Gastrocnemius medialis (tissue), 4 donors: ENCODE data around the gene TRAPPC14. TPM values are rescaled to one million over a fixed set of nuclear protein-coding genes. Genes with fewer than 3 reads are reported as not detected.
A peak's percentile ranks its signal among the peaks of the same experiment; 100 is the strongest.

ENCODE experiments used
- ATAC-seq, 2 donors: fragments of 150-250 bp; one replicate each; pipeline ENCODE4 v1.9.1; 2016
- DNase-seq, 2 donors: peaks; one replicate each; pipeline ENCODE4 v3.0.0-alpha.2; 2019
- H3K27ac ChIP-seq, 4 donors: fragments of 200-600 bp; sonication (generic); 1 replicate in 1 of 4; 2 replicates in 3 of 4; pipeline ENCODE4 v1.5.1; 2016 to 2018; ENCODE audit warnings: mild to moderate bottlenecking in 2 of 4, moderate library complexity in 1 of 4
- H3K27me3 ChIP-seq, 3 donors: fragments of 200-600 bp; sonication (generic) in 2 of 3; 1 replicate in 1 of 3; 2 replicates in 2 of 3; pipeline versions ENCODE4 v1.5.1 to v1.6.0; 2016 to 2019; ENCODE audit warnings: mild to moderate bottlenecking in 1 of 3, moderate library complexity in 1 of 3
- H3K36me3 ChIP-seq, 2 donors: fragments of 200-600 bp; sonication (generic) in 1 of 2; one replicate each; pipeline ENCODE4 v1.5.1; 2017 to 2018
- H3K4me1 ChIP-seq, 2 donors: fragments of 200-600 bp; sonication (generic) in 1 of 2; one replicate each; pipeline ENCODE4 v1.5.1; 2016 to 2017; ENCODE audit warnings: mild to moderate bottlenecking in 2 of 2
- H3K4me3 ChIP-seq, 4 donors: fragments of 200-600 bp; sonication (generic) in 3 of 4; 1 replicate in 1 of 4; 2 replicates in 3 of 4; pipeline ENCODE4 v1.5.1; 2016 to 2019; ENCODE audit warnings: mild to moderate bottlenecking in 2 of 4
- H3K9me3 ChIP-seq, 3 donors: fragments of 200-600 bp; sonication (generic) in 2 of 3; 1 replicate in 1 of 3; 2 replicates in 2 of 3; pipeline ENCODE4 v1.5.1; 2016 to 2019
- POLR2A ChIP-seq, 2 donors: fragments of 450-650 bp; IDR thresholded peaks; one replicate each; pipeline ENCODE4 v1.6.1; 2017; ENCODE audit warnings: antibody characterized with exemption in 2 of 2, mild to moderate bottlenecking in 2 of 2, moderate library complexity in 2 of 2
- in situ Hi-C, 4 donors: fragments of 200-750 bp; cut with MboI; loops; one replicate each; pipeline versions ENCODE4 v1.15.0 to v1.8.0; 2017; ENCODE audit warnings: low sequenced_read_pairs in 4 of 4
- intact Hi-C: fragments of 100-400 bp; cut with DNase I; formaldehyde crosslinking; loops from one replicate; pipeline ENCODE4 v1.15.1; 2023; ENCODE audit warnings: low total_unique reads
- total RNA-seq, 4 donors: library from RNA; depleted of rRNA; stranded (reverse); fragments of >200 nt; gene quantifications; one replicate each; pipeline versions ENCODE4 v1.1.0 to v1.2.3, GENCODE V29; 2016
- TF ChIP-seq, protein P1 (sequence below), 5 experiments: fragments of 450-650 bp in 3 of 5; fragments of 200-600 bp in 2 of 5; sonication (generic) in 2 of 5; IDR thresholded peaks in 4 of 5; conservative IDR thresholded peaks in 1 of 5; 1 replicate in 4 of 5; 2 replicates in 1 of 5; pipeline ENCODE4 v1.5.1; 2016 to 2019; ENCODE audit warnings: antibody characterized with exemption in 5 of 5, mild to moderate bottlenecking in 3 of 5, moderate library complexity in 3 of 5

The TRAPPC14 gene
- total RNA-seq, 4 donors from 2014 or later: 3.0 to 6.1 (median 4.2) TPM

DNA sequence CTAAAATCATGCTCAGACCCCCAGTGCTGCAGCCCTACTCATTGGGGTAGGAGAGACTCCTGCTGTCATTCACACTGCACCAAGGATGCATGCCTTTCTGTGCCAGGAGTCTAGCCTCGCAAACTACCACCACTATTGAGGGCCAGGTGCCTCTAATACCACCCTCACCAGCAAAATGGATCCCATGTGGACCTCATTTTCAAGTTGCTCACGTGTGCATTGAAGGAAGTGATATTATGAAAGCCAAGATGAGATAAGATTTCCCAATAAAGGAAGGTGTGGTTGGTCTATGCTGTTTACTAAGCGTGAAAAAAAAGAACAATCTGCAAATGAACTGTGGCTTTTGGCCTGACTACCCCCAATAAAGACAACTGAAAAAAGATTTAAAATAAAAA, 17.0 kb downstream of the TRAPPC14 start:
- H3K4me1 ChIP-seq: no peaks in the 10 kb centered on the region
- intact Hi-C loops (no loop called here), in situ Hi-C loops (loop anchor here in 1 of 4 donors (25.0 kb wide), 1 partner anchor 196 kb away; no protein-coding TSS in a partner anchor)

DNA sequence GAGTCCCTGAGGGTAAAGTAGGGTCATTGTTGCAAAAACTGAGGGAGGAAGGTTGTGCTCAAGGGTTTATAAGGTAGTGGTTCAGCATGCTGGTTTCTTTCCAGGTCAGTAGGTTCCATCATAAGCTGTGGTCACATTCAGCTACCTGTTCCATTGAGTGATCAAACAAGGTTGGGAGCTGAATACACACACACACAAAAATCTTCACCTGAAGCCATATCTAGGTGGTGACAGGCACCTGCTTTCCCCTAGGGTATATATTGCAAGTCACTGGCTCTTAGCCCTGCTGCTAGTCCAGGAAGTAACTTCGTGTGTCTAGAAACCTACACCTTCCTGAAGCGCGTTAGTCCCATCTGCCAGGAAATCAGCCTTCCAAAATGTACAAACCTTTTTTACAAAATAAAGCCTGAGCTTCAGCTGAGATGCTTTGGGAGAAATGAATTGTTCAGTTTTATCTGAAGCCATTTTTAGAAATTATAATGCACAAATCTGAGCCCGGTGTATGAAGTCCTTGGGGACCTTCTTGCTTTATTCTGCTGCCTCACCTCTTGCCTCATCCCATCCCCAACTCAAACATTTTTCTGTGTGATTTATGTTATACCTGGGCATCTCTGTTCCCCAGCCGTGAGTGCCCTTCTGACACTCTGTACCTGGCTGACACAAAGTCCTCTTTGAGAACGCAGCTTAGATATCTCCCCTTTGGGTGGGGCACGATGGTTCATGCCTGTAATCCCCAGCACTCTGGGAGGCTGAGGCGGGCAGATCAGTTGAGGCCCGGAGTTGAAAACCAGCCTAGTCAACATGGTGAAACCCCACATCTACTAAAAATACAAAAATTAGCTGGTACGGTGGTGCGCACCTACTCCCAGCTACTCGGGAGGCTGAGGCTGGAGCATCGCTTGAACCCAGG, 20.4 kb downstream of the TRAPPC14 start:
- intact Hi-C loops: no loop called here
- H3K27me3 ChIP-seq: peaks cover 0 to 4% (median 3%) of the 10 kb centered on the region in 3 donors

More for the DNA sequence above, 17.0 kb downstream of the TRAPPC14 start:
- no peak overlapping the region for H3K4me3 ChIP-seq
- no peak overlapping the region for H3K27ac ChIP-seq
- H3K9me3 ChIP-seq: no peaks in the 10 kb centered on the region
- no peak for TF ChIP-seq POLR2A (IDR thresholded peaks at IDR 0.05)
- TF ChIP-seq, protein P1, sequence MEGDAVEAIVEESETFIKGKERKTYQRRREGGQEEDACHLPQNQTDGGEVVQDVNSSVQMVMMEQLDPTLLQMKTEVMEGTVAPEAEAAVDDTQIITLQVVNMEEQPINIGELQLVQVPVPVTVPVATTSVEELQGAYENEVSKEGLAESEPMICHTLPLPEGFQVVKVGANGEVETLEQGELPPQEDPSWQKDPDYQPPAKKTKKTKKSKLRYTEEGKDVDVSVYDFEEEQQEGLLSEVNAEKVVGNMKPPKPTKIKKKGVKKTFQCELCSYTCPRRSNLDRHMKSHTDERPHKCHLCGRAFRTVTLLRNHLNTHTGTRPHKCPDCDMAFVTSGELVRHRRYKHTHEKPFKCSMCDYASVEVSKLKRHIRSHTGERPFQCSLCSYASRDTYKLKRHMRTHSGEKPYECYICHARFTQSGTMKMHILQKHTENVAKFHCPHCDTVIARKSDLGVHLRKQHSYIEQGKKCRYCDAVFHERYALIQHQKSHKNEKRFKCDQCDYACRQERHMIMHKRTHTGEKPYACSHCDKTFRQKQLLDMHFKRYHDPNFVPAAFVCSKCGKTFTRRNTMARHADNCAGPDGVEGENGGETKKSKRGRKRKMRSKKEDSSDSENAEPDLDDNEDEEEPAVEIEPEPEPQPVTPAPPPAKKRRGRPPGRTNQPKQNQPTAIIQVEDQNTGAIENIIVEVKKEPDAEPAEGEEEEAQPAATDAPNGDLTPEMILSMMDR (IDR thresholded peaks at IDR 0.05 in 4 of 5, conservative IDR thresholded peaks at IDR 0.05 in 1 of 5): no peak
- no peaks in the 10 kb centered on the region for H3K36me3 ChIP-seq
- DNase-seq: no peak
- ATAC-seq: no peak
- peaks cover 0 to 4% (median 3%) of the 10 kb centered on the region in 3 donors for H3K27me3 ChIP-seq

GRCh38 chr7:100132697-100133151, 25.8 kb downstream of the TRAPPC14 start:
- H3K4me3 ChIP-seq: no peak overlapping the region
- H3K4me1 ChIP-seq: peaks cover 0 to 7% of the 10 kb centered on the region in 2 donors
- H3K9me3 ChIP-seq: no peaks in the 10 kb centered on the region
- intact Hi-C loops (no loop called here), in situ Hi-C loops (loop anchor here in 2 of 4 donors (10.0 to 25.0 kb wide), 2 partner anchors 148 to 205 kb away; no protein-coding TSS in a partner anchor)
- no peak for DNase-seq
- ATAC-seq: peak in 1 of 2 donors; percentile 53
- no peaks in the 10 kb centered on the region for H3K36me3 ChIP-seq
- no peaks in the 10 kb centered on the region for H3K27me3 ChIP-seq
- TF ChIP-seq POLR2A (IDR thresholded peaks at IDR 0.05): no peak
- TF ChIP-seq, protein P1 (IDR thresholded peaks at IDR 0.05 in 4 of 5, conservative IDR thresholded peaks at IDR 0.05 in 1 of 5): peak; percentile 42 to 66 (median 57)
- no peak overlapping the region for H3K27ac ChIP-seq

More for the DNA sequence above, 20.4 kb downstream of the TRAPPC14 start:
- Histone ChIP-seq H3K27ac (no peak overlapping the region), H3K36me3 (no peaks in the 10 kb centered on the region), H3K4me1 (no peaks in the 10 kb centered on the region), H3K9me3 (no peaks in the 10 kb centered on the region), H3K4me3 (no peak overlapping the region)
- in situ Hi-C loops: loop anchor here in 2 of 4 donors (10.0 to 25.0 kb wide), 2 partner anchors 153 to 199 kb away; no protein-coding TSS in a partner anchor
- no peak for ATAC-seq
- no peak for TF ChIP-seq POLR2A (IDR thresholded peaks at IDR 0.05)
- TF ChIP-seq, protein P1 (IDR thresholded peaks at IDR 0.05 in 4 of 5, conservative IDR thresholded peaks at IDR 0.05 in 1 of 5): no peak
- DNase-seq: no peak

- no peaks in the 10 kb centered on the region for H3K36me3 ChIP-seq
- H3K4me1 ChIP-seq: peaks cover 0 to 7% of the 10 kb centered on the region in 2 donors
- no peak overlapping the region for H3K4me3 ChIP-seq
- intact Hi-C loops: no loop called here
- ATAC-seq: no peak
- no peaks in the 10 kb centered on the region for H3K27me3 ChIP-seq
- no peak overlapping the region for H3K27ac ChIP-seq
- in situ Hi-C loops: loop anchor here in 2 of 4 donors (10.0 to 25.0 kb wide), 2 partner anchors 147 to 205 kb away; no protein-coding TSS in a partner anchor
- no peaks in the 10 kb centered on the region for H3K9me3 ChIP-seq
- TF ChIP-seq, protein P1 (IDR thresholded peaks at IDR 0.05 in 4 of 5, conservative IDR thresholded peaks at IDR 0.05 in 1 of 5): no peak
- no peak for TF ChIP-seq POLR2A (IDR thresholded peaks at IDR 0.05)
- DNase-seq: no peak
These were observed 26.4 kb downstream of the TRAPPC14 start for GRCh38 chr7:100132126-100132525.
